Stimulated activated memory B cell treated with anti-CD40 and anti-IgM and Interleukin-4, amounts not matched to agents 10 μg/mL and 1 μg/mL and 100 μg/mL, for 72 hours (primary cell): ENCODE data around the gene FAM184B.
"Not testable (repeated sequence)": the region's sequence is repeated elsewhere in the genome, so short reads cannot be mapped to it uniquely, and the experiment has no call there.

Experiments used
- ATAC-seq: fragments of 150-1000 bp; cut with Tn5 transposase; 2 replicates; pipeline ENCODE4 v1.10.0; 2021
- H3K27ac Mint-ChIP-seq: one replicate; pipeline ENCODE4 v1.8.0; 2022; ENCODE audit warnings: mild to moderate bottlenecking, mixed read lengths
- H3K27me3 Mint-ChIP-seq: one replicate; pipeline ENCODE4 v1.8.0; 2022; ENCODE audit warnings: mixed read lengths
- H3K36me3 Mint-ChIP-seq: one replicate; pipeline ENCODE4 v1.8.0; 2022; ENCODE audit warnings: mixed read lengths
- H3K4me1 Mint-ChIP-seq: one replicate; pipeline ENCODE4 v1.8.0; 2022; ENCODE audit warnings: mixed read lengths
- H3K4me3 Mint-ChIP-seq: one replicate; pipeline ENCODE4 v1.8.0; 2022; ENCODE audit warnings: mild to moderate bottlenecking, moderate library complexity, mixed read lengths
- H3K9me3 Mint-ChIP-seq: one replicate; pipeline ENCODE4 v1.8.0; 2022; ENCODE audit warnings: mixed read lengths

Gene FAM184B

DNA sequence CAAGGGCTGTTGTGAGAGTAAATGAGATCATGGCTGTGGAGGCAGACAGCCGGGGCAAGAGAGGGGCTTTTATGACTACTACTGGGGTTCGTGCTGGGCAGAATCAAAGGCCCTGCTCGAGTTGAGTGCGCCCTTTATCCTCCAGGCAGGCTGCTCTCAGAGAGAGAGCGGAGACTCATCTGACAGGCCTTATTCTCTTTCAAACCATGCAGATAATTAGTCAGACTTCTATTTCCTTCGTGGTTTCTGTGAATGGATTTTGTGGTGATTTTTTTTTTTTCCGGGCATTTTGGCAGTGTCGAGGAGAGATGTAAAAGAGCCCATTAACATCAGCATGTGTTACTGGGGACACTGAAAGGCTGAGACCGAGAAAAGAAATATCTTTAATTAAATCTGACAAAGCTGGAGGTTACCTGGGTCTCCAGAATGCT lies 93.4 kb downstream of the FAM184B start:
- no peak overlapping the region for H3K27ac Mint-ChIP-seq
- no peaks in the 10 kb centered on the region for H3K9me3 Mint-ChIP-seq
- peaks cover 1% of the 10 kb centered on the region for H3K27me3 Mint-ChIP-seq
- no peak overlapping the region for H3K4me3 Mint-ChIP-seq
- H3K4me1 Mint-ChIP-seq: no peaks in the 10 kb centered on the region
- ATAC-seq: no peak
- H3K36me3 Mint-ChIP-seq: no peaks in the 10 kb centered on the region

DNA sequence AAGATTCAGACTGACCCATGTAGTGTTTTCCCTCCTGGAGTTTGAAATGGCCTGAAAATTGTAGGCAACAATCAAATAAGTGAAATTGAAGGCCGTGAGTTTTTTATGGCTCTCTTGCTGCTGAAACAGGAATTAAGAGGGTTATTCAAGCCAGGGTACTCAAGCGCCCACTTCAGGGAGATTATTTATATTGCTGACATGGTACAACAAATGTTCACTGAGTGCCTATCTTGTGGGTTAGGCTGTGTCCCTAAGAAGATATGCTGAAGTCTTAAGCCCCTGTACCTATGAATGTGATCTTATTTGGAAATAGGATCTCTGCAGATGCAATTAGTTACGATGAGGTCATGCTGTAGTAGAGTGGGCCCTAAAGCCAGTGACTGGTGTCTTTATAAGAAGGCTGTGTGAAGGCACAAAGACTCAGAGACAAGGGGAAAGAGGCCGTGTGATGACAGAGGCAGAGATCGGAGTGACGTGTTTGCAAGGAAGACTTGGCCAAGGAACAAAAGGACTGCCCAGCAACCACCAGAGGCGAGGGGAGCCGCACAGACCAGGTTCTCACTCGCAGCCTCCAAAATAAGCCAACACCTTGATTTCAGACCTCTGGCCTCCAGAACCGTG lies 94.1 kb downstream of the FAM184B start:
- Mint-ChIP-seq H3K27ac (no peak overlapping the region), H3K27me3 (no peaks in the 10 kb centered on the region), H3K4me3 (no peak overlapping the region), H3K9me3 (no peaks in the 10 kb centered on the region), H3K36me3 (no peaks in the 10 kb centered on the region), H3K4me1 (no peaks in the 10 kb centered on the region)
- ATAC-seq: no peak

DNA sequence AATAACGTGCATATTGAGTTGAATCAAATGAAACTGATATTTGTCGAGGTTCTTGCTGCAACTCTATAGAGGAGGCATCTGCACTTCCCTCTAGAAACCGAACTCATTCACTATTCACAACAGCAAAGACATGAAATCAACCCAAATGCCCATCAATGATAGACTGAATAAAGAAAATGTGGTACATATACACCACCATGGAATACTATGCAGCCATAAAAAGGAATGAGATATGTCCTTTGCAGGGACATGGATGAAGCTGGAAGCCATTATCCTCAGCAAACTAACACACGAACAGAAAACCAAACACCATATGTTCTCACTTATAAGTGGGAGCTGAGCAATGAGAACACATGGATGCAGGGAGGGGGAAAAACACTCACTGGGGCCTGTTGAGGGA lies 96.8 kb downstream of the FAM184B start:
- H3K27me3 Mint-ChIP-seq, H3K27ac Mint-ChIP-seq, H3K4me1 Mint-ChIP-seq, ATAC-seq, H3K4me3 Mint-ChIP-seq, H3K9me3 Mint-ChIP-seq, H3K36me3 Mint-ChIP-seq: not testable (repeated sequence)

DNA sequence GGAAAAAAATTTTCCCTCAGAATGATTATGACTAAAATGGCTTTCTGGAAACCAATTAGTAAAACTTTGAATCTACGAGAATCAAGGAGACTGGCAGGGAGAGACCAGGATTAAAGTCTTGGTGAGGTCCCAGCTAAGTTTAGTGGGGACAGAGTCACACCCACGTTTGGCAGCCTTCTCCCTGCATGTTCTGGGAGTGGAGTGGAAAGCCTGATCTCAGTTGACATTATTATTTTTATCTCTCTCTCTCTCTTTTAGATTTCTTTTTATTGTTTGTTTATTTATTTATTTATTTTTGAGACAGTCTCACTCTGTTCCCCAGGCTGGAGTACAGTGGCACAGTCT lies 99.2 kb downstream of the FAM184B start:
- Mint-ChIP-seq H3K9me3 (peaks cover 3% of the 10 kb centered on the region), H3K27ac (no peak overlapping the region), H3K4me3 (no peak overlapping the region), H3K4me1 (peaks cover 8% of the 10 kb centered on the region), H3K36me3 (no peaks in the 10 kb centered on the region), H3K27me3 (no peaks in the 10 kb centered on the region)
- ATAC-seq: no peak

DNA sequence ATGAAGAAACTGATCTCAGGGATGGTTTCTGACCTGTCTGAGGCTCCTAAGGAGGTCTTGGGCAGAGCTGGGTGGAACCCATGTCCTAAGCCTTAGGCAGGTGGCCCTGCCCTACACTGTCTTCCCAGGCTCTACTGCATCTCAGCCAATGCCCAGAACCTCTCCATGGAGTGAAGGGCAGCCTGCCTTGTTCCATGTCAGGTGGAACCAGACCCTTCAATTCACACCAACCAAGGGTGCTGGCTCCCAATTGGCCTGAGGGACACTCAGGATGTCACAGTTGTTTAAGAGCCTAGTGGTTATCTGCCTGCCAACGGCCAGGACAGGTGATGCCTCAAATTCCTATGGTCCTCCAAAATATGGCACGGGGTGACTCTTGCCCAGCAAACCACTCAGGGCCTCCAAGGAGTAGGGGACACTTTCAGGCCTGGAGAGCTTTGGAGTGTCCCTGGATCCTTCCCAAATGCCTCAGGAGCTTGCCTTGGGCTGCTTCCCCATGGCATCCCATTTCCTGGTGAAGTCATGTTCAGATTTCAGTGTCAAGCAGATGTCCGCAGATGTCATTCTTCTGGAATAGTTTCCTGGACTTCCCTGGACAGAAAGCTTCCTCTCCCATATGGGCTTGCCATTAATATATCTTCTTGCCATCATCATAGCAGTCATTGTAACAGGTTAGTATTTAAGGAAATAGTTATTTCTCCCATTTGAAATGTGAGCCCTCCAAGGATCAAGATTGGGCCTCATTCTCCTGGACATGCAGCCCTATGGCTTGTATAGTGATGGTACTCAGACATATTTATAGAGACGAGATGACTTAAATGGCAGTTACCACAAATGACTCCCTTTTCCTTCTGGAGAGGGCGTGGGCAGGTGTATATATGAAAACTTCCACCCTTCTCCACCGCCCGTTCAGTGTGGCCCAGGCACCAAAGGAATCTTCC lies 99.9 kb downstream of the FAM184B start:
- peaks cover 5% of the 10 kb centered on the region for H3K9me3 Mint-ChIP-seq
- no peaks in the 10 kb centered on the region for H3K27me3 Mint-ChIP-seq
- H3K4me1 Mint-ChIP-seq: peaks cover 8% of the 10 kb centered on the region
- H3K36me3 Mint-ChIP-seq: no peaks in the 10 kb centered on the region
- no peak overlapping the region for H3K27ac Mint-ChIP-seq
- peak; percentile 47 for ATAC-seq
- no peak overlapping the region for H3K4me3 Mint-ChIP-seq

DNA sequence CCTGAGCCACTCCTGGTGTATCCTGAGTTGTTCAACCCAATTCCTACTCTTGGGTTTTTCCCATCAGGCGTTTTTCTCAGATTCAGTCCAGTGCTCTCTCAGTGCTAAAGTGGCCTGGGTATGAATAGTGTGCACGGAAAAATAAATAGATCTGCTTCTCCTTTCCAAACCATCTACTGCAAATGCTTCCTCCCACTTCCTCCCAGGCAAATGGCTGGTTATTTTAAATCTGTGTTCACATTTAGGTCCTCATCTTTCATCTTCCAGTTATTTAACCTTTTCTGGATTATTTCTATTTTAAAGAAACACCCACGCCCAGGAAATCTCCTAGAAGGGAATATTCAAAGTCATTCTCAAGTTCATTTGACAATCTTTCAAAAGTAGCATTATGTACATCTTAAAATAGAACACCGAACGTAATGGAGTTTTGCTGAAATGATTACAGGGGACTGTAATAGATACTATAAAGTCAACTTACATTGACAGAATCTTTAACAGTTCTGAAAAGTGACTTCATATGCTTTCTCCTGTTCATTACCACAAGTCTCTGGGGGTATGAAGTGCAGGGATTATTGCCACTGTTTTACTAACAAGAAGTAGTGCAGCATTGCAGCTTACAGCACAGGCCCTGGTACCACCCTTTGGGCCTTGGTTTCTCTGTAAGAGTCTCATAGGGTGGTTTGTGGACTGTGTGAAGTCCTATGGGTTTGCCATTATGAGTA lies 100.7 kb downstream of the FAM184B start:
- ATAC-seq: peak; percentile 54
- H3K27me3 Mint-ChIP-seq: no peaks in the 10 kb centered on the region
- peaks cover 8% of the 10 kb centered on the region for H3K4me1 Mint-ChIP-seq
- H3K36me3 Mint-ChIP-seq: no peaks in the 10 kb centered on the region
- peaks cover 5% of the 10 kb centered on the region for H3K9me3 Mint-ChIP-seq
- no peak overlapping the region for H3K27ac Mint-ChIP-seq
- no peak overlapping the region for H3K4me3 Mint-ChIP-seq

DNA sequence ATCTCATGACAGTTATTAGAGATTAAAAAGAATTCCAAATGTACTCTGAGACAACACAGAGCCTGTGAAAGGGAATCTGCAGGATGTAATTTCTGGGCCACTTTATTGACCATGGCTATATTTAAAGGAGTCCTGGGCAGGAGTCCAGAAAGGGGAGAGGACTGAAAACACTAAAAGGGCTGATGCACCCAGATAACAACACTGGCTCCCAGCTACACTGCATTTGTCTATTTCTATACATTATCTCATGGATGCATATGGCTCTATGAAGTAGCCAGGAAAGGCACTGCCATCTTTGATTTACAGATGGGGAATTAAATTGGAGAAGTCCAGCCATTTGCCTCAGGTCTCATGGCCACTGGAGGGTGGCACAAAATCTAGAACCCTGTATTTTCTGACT lies 111.0 kb downstream of the FAM184B start:
- Mint-ChIP-seq H3K27ac (no peak overlapping the region), H3K27me3 (peaks cover 44% of the 10 kb centered on the region), H3K9me3 (peaks cover 14% of the 10 kb centered on the region), H3K4me1 (peaks cover 27% of the 10 kb centered on the region), H3K36me3 (no peaks in the 10 kb centered on the region), H3K4me3 (no peak overlapping the region)
- no peak for ATAC-seq

DNA sequence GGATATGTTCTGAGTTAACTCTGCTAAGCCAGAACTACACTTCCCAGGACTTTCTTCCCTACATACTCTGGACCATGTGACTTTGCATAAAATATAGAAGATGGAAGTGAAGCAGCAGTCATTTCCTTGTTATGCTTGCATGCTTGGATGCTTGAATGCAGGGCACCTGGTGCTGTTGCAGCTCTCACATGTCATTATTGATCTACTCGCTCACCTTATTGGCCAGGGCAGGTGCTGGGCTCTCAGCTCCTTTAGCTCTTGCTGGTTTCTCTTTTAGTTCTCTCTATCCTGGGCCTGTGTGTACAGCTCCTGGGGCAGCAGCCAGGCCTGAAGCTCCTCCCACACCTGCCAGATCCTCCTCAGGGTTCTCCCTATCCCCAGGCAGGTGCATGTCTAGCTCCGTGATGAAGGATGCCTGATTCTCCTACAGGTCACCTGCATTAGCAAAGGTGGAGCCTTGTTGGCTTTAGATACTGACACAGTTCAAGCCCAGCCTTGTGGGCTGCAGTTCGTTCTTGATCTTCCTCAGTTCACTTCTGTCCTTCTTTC lies 113.7 kb downstream of the FAM184B start:
- H3K36me3 Mint-ChIP-seq: no peaks in the 10 kb centered on the region
- H3K9me3 Mint-ChIP-seq: peaks cover 14% of the 10 kb centered on the region
- peak; percentile 75 for ATAC-seq
- peaks cover 43% of the 10 kb centered on the region for H3K4me1 Mint-ChIP-seq
- H3K27ac Mint-ChIP-seq: peak overlapping the region; percentile 72
- H3K27me3 Mint-ChIP-seq: peaks cover 33% of the 10 kb centered on the region
- peak overlapping the region; percentile 6 for H3K4me3 Mint-ChIP-seq

DNA sequence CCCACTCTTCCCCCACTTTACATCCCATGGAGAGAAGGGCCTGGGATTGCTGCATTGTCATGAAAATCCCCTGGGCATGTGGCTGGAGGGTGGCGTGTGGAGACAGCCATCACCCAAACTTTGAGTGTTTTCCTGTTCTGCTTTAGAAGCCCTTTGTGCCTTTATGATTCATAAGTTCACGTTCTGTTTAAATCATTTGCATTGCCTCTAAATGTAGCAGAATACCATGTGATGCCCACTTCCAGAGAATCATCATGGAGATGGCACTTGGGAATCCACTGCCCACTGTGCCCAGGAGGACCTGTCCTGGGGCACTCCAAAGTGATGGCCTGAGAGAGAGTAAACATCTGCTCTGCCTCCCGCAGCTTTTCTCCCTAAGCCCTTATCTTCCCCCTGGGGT lies 114.2 kb downstream of the FAM184B start:
- H3K4me3 Mint-ChIP-seq: no peak overlapping the region
- peaks cover 43% of the 10 kb centered on the region for H3K4me1 Mint-ChIP-seq
- H3K9me3 Mint-ChIP-seq: peaks cover 13% of the 10 kb centered on the region
- ATAC-seq: peak; percentile 56
- no peaks in the 10 kb centered on the region for H3K36me3 Mint-ChIP-seq
- peak overlapping the region; percentile 72 for H3K27ac Mint-ChIP-seq
- peaks cover 28% of the 10 kb centered on the region for H3K27me3 Mint-ChIP-seq

DNA sequence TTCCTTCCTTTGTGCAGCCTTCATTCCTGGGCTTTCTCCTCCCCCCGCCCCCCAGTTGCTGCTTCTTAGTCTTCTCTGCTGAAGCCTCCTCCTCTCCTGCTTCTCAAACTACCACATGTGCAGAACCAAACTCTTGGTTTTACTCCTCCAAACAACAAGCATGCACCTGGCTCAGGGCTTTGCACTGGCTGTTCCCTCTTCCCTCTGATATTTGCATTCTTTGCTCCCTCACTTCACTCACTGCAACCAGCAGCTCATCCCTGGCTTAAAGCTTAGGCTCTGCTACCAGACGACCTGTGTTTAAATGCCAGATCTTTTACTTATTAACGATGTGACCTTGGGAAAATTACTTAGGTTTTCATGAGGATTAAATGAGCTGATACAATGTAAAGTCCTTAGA lies 115.6 kb downstream of the FAM184B start:
- peaks cover 2% of the 10 kb centered on the region for H3K9me3 Mint-ChIP-seq
- no peak overlapping the region for H3K4me3 Mint-ChIP-seq
- peaks cover 43% of the 10 kb centered on the region for H3K4me1 Mint-ChIP-seq
- H3K36me3 Mint-ChIP-seq: no peaks in the 10 kb centered on the region
- peaks cover 21% of the 10 kb centered on the region for H3K27me3 Mint-ChIP-seq
- H3K27ac Mint-ChIP-seq: no peak overlapping the region
- no peak for ATAC-seq

DNA sequence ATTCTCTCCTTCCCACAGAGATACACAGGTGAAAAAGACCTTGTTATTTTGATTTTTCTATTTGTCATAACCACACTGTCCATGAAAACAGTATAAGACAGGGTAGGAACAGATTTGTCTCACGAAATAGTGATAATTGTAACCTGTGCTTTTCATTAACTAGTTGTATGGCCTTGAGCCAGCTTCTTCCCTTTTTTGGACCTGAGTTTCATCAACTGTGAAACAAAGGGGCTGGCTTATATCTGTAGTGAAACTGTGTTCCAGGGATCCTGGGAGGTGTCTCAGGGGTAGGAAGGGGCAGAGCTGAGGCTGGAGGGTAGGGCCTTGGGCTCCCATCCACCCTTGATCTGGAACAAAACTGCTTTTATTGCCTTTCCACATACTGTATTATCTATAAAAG lies 116.1 kb downstream of the FAM184B start:
- Mint-ChIP-seq H3K27me3 (peaks cover 21% of the 10 kb centered on the region), H3K9me3 (peaks cover 2% of the 10 kb centered on the region), H3K27ac (no peak overlapping the region), H3K4me1 (peaks cover 43% of the 10 kb centered on the region), H3K36me3 (no peaks in the 10 kb centered on the region), H3K4me3 (no peak overlapping the region)
- ATAC-seq: no peak

DNA sequence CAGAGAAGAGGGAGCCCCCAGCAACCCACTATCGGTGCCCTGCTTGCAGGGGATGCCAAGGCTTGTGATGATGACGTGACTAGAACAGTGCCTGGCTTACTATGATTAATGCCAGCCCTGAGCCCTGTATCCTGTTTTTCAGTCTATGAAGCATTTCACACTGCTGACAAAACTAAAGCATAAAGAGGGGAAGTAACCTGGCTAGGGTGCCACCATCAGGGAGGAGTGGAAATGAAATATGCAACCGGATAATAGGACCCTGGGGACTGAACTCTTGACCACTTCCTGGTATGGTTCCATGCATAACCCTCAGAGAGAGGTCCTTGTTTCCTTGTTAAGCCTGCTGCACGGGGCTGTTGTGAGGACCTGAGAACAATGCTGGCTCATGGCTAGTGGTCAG lies 116.7 kb downstream of the FAM184B start:
- Mint-ChIP-seq H3K9me3 (peaks cover 2% of the 10 kb centered on the region), H3K36me3 (no peaks in the 10 kb centered on the region), H3K27me3 (peaks cover 20% of the 10 kb centered on the region), H3K4me3 (no peak overlapping the region), H3K27ac (peak overlapping the region; percentile 66), H3K4me1 (peaks cover 43% of the 10 kb centered on the region)
- ATAC-seq: peak; percentile 88

DNA sequence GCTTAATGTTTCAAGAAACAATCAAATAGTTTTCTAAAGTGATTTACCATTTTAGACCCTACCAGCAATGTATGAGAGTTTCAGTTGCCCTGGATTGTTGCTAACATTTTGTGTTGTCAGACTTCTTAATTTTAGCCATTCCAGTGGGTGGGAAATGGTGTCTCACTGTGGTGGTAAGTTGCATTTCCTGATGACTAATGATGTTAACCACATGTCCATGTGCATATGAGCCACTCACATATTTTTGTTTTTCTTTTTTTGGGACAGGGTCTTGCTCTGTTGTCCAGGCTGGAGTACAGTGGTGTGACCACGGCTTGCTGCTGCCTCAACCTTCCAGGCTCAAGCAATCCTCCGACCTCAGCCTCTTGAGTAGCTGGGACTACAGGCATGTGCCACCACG lies 118.7 kb downstream of the FAM184B start:
- Mint-ChIP-seq H3K4me3 (no peak overlapping the region), H3K27ac (no peak overlapping the region), H3K4me1 (peaks cover 35% of the 10 kb centered on the region), H3K27me3 (peaks cover 38% of the 10 kb centered on the region), H3K9me3 (peaks cover 2% of the 10 kb centered on the region), H3K36me3 (no peaks in the 10 kb centered on the region)
- no peak for ATAC-seq

DNA sequence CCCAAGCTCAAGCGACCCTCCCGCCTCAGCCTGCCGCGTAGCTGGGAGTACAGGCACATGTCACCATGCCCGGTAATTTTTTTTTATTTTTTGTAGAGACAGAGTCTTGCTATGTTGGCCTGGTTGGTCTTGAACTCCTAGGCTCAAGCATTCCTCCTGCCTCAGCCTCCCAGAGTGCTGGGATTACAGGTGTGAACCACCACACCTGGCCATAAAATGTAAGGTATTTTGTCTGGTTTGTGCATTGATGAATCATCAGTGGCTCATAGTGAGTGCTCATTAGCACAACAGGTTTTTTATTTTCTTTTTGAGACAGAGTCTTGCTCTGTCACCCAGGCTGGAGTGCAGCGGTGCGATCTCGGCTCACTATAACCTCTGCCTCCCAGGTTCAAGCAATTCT lies 122.2 kb downstream of the FAM184B start:
- H3K27ac Mint-ChIP-seq: not testable (repeated sequence)

DNA sequence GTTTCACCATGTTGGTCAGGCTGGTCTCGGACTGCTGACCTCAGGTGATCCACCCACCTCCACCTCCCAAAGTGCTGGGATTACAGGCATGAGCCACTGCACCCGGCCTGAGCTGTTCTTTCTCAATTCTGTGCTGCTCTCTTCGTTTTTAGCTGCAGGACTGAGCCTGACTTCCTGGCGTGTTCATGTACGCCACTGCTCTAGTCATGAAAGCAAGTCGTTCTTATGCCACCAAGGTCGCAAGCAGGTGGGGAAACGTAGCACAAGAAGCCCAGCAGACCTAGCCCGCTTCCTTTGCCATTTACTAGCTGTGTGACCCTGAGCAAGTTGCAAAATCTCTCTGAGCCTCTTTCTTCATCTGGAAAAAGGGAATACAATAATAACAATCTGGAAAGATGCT lies 123.6 kb downstream of the FAM184B start:
- no peak overlapping the region for H3K27ac Mint-ChIP-seq
- H3K9me3 Mint-ChIP-seq: no peaks in the 10 kb centered on the region
- peaks cover 6% of the 10 kb centered on the region for H3K4me1 Mint-ChIP-seq
- H3K4me3 Mint-ChIP-seq: no peak overlapping the region
- peaks cover 83% of the 10 kb centered on the region for H3K27me3 Mint-ChIP-seq
- H3K36me3 Mint-ChIP-seq: no peaks in the 10 kb centered on the region
- no peak for ATAC-seq

More for the DNA sequence above, 122.2 kb downstream of the FAM184B start:
- H3K9me3 Mint-ChIP-seq, ATAC-seq, H3K4me3 Mint-ChIP-seq, H3K36me3 Mint-ChIP-seq: not testable (repeated sequence)
- peaks cover 11% of the 10 kb centered on the region for H3K4me1 Mint-ChIP-seq
- peaks cover 72% of the 10 kb centered on the region for H3K27me3 Mint-ChIP-seq
